Neural cell (in vitro differentiated cells): Measurements from ENCODE around the gene GADL1. TPM values are rescaled to one million over a fixed set of nuclear protein-coding genes. Genes with fewer than 3 reads are reported as not detected.

ENCODE experiments used
- H2AFZ ChIP-seq: fragments of 200-600, 300-800 bp; sonication (generic), shearing (Covaris generic); 2 replicates; pipeline ENCODE4 v1.6.0; 2014; ENCODE audit warnings: low read depth, mild to moderate bottlenecking, antibody characterized with exemption, low read length, moderate library complexity
- H3F3A ChIP-seq: fragments of 200-600 bp; shearing (Covaris generic); 2 replicates; pipeline ENCODE4 v1.6.1; 2016; ENCODE audit warnings: mild to moderate bottlenecking, moderate library complexity, mixed read lengths, antibody characterized with exemption, low read length; ENCODE audit not compliant: insufficient read depth, poor library complexity, severe bottlenecking
- H3K27ac ChIP-seq: fragments of 200-600, 300-800 bp; sonication (generic), shearing (Covaris generic); 2 replicates; pipeline ENCODE4 v1.5.1; 2014; ENCODE audit warnings: mild to moderate bottlenecking, low read length, moderate library complexity
- H3K27me3 ChIP-seq: fragments of 300-800, 200-600 bp; sonication (generic), shearing (Covaris generic); 2 replicates; pipeline ENCODE4 v1.6.0; 2014; ENCODE audit warnings: mild to moderate bottlenecking, low read depth, low read length, moderate library complexity; ENCODE audit not compliant: insufficient read depth
- H3K36me3 ChIP-seq: fragments of 300-800, 200-600 bp; sonication (generic), shearing (Covaris generic); 2 replicates; pipeline ENCODE4 v1.5.1; 2014; ENCODE audit warnings: mild to moderate bottlenecking, antibody characterized with exemption, low read length, moderate library complexity; ENCODE audit not compliant: insufficient read depth
- H3K4me2 ChIP-seq: fragments of 300-800, 200-600 bp; sonication (generic), shearing (Covaris generic); 2 replicates; pipeline ENCODE4 v1.6.0; 2014; ENCODE audit warnings: mild to moderate bottlenecking, low read length
- H3K4me3 ChIP-seq: fragments of 300-800, 200-600 bp; sonication (generic), shearing (Covaris generic); 2 replicates; pipeline ENCODE4 v1.5.1; 2014; ENCODE audit warnings: mild to moderate bottlenecking, low read length, moderate library complexity
- H3K79me2 ChIP-seq: fragments of 200-600 bp; shearing (Covaris generic); replicated peaks from 2 replicates; pipeline ENCODE4 v1.6.0; 2014; ENCODE audit warnings: mild to moderate bottlenecking, low read length, moderate library complexity; ENCODE audit not compliant: insufficient read depth
- H3K9ac ChIP-seq: fragments of 300-800, 200-600 bp; sonication (generic), shearing (Covaris generic); 2 replicates; pipeline ENCODE4 v1.6.1; 2016; ENCODE audit warnings: mild to moderate bottlenecking, low read length, mixed read lengths
- H3K9me2 ChIP-seq: fragments of 200-600 bp; shearing (Covaris generic); 2 replicates; pipeline ENCODE4 v1.6.1; 2016; ENCODE audit warnings: mild to moderate bottlenecking, low read length, mixed read lengths; ENCODE audit not compliant: insufficient read depth
- H3K9me3 ChIP-seq: fragments of 200-600, 300-800 bp; sonication (generic), shearing (Covaris generic); 2 replicates; pipeline ENCODE4 v1.6.1; 2016; ENCODE audit warnings: mild to moderate bottlenecking, mixed run types, low read length, moderate library complexity, mixed read lengths
- H4K20me1 ChIP-seq: fragments of 200-600 bp; shearing (Covaris generic); 2 replicates; pipeline ENCODE4 v1.6.1; 2016; ENCODE audit warnings: mild to moderate bottlenecking, mixed run types; ENCODE audit not compliant: insufficient read depth
- CTCF ChIP-seq: fragments of 450-650 bp; IDR thresholded peaks from 2 replicates; pipeline ENCODE4 v1.5.1; 2014; ENCODE audit warnings: antibody characterized with exemption, mild to moderate bottlenecking, moderate library complexity; ENCODE audit not compliant: poor library complexity, severe bottlenecking
- EP300 ChIP-seq: fragments of 450-650 bp; conservative IDR thresholded peaks from 2 replicates; pipeline ENCODE4 v1.6.1; 2014; ENCODE audit warnings: antibody characterized with exemption, mild to moderate bottlenecking, moderate library complexity; ENCODE audit not compliant: poor library complexity, severe bottlenecking
- EZH2 ChIP-seq: fragments of 200-600, 300-800 bp; shearing (Covaris generic), sonication (generic); IDR thresholded peaks from 2 replicates; pipeline ENCODE4 v1.6.1; 2014; ENCODE audit warnings: antibody characterized with exemption, low read length, borderline replicate concordance, mild to moderate bottlenecking; ENCODE audit not compliant: insufficient read depth, poor library complexity, severe bottlenecking
- MXI1 ChIP-seq: fragments of 450-650 bp; conservative IDR thresholded peaks from 2 replicates; pipeline ENCODE4 v1.6.1; 2014; ENCODE audit warnings: antibody characterized with exemption, mild to moderate bottlenecking; ENCODE audit not compliant: poor library complexity, severe bottlenecking
- POLR2AphosphoS5 ChIP-seq: IDR thresholded peaks from 2 replicates; pipeline ENCODE4 v1.6.1; 2012
- RAD21 ChIP-seq: fragments of 450-650 bp; conservative IDR thresholded peaks from 2 replicates; pipeline ENCODE4 v1.6.1; 2014; ENCODE audit warnings: antibody characterized with exemption, mild to moderate bottlenecking, moderate library complexity
- REST ChIP-seq: IDR thresholded peaks from 2 replicates; pipeline ENCODE4 v1.6.1; 2012; ENCODE audit warnings: borderline replicate concordance
- SMC3 ChIP-seq: fragments of 450-650 bp; conservative IDR thresholded peaks from 2 replicates; pipeline ENCODE4 v1.6.1; 2014; ENCODE audit warnings: antibody characterized with exemption, mild to moderate bottlenecking, moderate library complexity; ENCODE audit not compliant: poor library complexity
- TAF1 ChIP-seq: IDR thresholded peaks from 2 replicates; pipeline ENCODE4 v1.6.1; 2012; ENCODE audit warnings: low read depth
- polyA plus RNA-seq: library from polyadenylated mRNA; depleted of rRNA; stranded (reverse); fragments of >200 nt; gene quantifications from 2 replicates; pipeline ENCODE4 v1.2.3, GENCODE V29; 2014

Gene GADL1
- polyA plus RNA-seq, 1 donor from 2014 or later, result not detected

- H3K36me3 ChIP-seq, result no peaks in the 10 kb centered on the region
- no peak overlapping the region for H3K4me2 ChIP-seq
- no peak overlapping the region for H3K4me3 ChIP-seq
- no peaks in the 10 kb centered on the region for H3F3A ChIP-seq
- H3K27ac ChIP-seq, result no peak overlapping the region
- H3K9me3 ChIP-seq, result no peaks in the 10 kb centered on the region
- H3K27me3 ChIP-seq, result no peaks in the 10 kb centered on the region
- no peak overlapping the region for H2AFZ ChIP-seq
- no peak overlapping the region for H3K9ac ChIP-seq
- no peaks in the 10 kb centered on the region for H3K79me2 ChIP-seq
- TF ChIP-seq EZH2, result no peak
- TF ChIP-seq CTCF, result no peak
- no peak for TF ChIP-seq RAD21
- no peak for TF ChIP-seq REST
- no peak for TF ChIP-seq TAF1
- TF ChIP-seq POLR2AphosphoS5, result no peak
- no peak for TF ChIP-seq SMC3
- TF ChIP-seq EP300, result no peak
- TF ChIP-seq MXI1, result no peak
- H3K9me2 ChIP-seq, result no peaks in the 10 kb centered on the region
- no peaks in the 10 kb centered on the region for H4K20me1 ChIP-seq
Observed at GRCh38 chr3:30691249-30691880, 203.1 kb downstream of the GADL1 start.

GRCh38 chr3:30690199-30690598, 204.3 kb downstream of the GADL1 start:
- Histone ChIP-seq H3F3A (no peaks in the 10 kb centered on the region), H3K27ac (no peak overlapping the region), H3K9me2 (no peaks in the 10 kb centered on the region), H3K9me3 (no peaks in the 10 kb centered on the region), H3K9ac (no peak overlapping the region), H3K27me3 (no peaks in the 10 kb centered on the region), H3K4me3 (no peak overlapping the region), H3K36me3 (no peaks in the 10 kb centered on the region), H3K79me2 (no peaks in the 10 kb centered on the region), H4K20me1 (no peaks in the 10 kb centered on the region), H2AFZ (no peak overlapping the region), H3K4me2 (no peak overlapping the region)
- TF ChIP-seq REST (no peak), CTCF (no peak), MXI1 (no peak), RAD21 (no peak), EZH2 (no peak), SMC3 (no peak), POLR2AphosphoS5 (no peak)
